Measurements from ENCODE around the gene GRM8.

GRCh38 chr7:126760914-126761577, 491.7 kb downstream of the GRM8 start:
- no peak for TF ChIP-seq CTCF (IDR thresholded peaks at IDR 0.05)
- TF ChIP-seq POLR2AphosphoS5 (IDR thresholded peaks at IDR 0.05; ENCODE audit: low read depth, low read length): no peak
